HepG2 (cell line): Measurements from ENCODE around the gene TMEM235. TPM values are rescaled to one million over a fixed set of nuclear protein-coding genes. Genes with fewer than 3 reads are reported as not detected.

Source experiments
- MBNL3 ChIP-seq: fragments of 250-450 bp; sonication (Bioruptor Pico); conservative IDR thresholded peaks from 2 replicates; pipeline ENCODE4 v1.8.0; 2022; ENCODE audit warnings: mild to moderate bottlenecking, inconsistent platforms
- NFKB2 ChIP-seq: sonication (generic); formaldehyde crosslinking; IDR thresholded peaks from 2 replicates; pipeline ENCODE4 v1.4.0; 2020; ENCODE audit warnings: missing genetic modification reagents, borderline replicate concordance
- RFXAP ChIP-seq: sonication (generic); formaldehyde crosslinking; IDR thresholded peaks from 2 replicates; pipeline ENCODE4 v1.4.0; 2020; ENCODE audit warnings: missing genetic modification reagents, borderline replicate concordance
- TCF12 ChIP-seq, 2 experiments: fragments of 450-650 bp in 1 of 2; sonication (generic) in 1 of 2; formaldehyde crosslinking in 1 of 2; IDR thresholded peaks; 2 replicates each; pipeline versions ENCODE4 v1.6.1 to v1.8.0; 2017 to 2022; ENCODE audit warnings: antibody characterized with exemption in 1 of 2, mild to moderate bottlenecking in 1 of 2, missing genetic modification reagents in 1 of 2, moderate library complexity in 1 of 2
- ZFP36L1 ChIP-seq: sonication (generic); formaldehyde crosslinking; IDR thresholded peaks from 2 replicates; pipeline ENCODE4 v1.8.0; 2022; ENCODE audit warnings: mild to moderate bottlenecking, missing genetic modification reagents, moderate library complexity
- ZNF337 ChIP-seq: sonication (generic); formaldehyde crosslinking; IDR thresholded peaks from 2 replicates; pipeline ENCODE4 v1.5.1; 2020; ENCODE audit warnings: missing genetic modification reagents, low read depth, mild to moderate bottlenecking, borderline replicate concordance
- ZNF382 ChIP-seq: sonication (generic); formaldehyde crosslinking; IDR thresholded peaks from 2 replicates; pipeline ENCODE4 v1.5.0; 2020; ENCODE audit warnings: missing genetic modification reagents, mild to moderate bottlenecking, borderline replicate concordance
- ZNF501 ChIP-seq: sonication (generic); formaldehyde crosslinking; IDR thresholded peaks from 2 replicates; pipeline ENCODE4 v1.5.1; 2020; ENCODE audit warnings: mild to moderate bottlenecking, moderate library complexity, missing genetic modification reagents
- polyA plus RNA-seq, 8 experiments: library from polyadenylated mRNA; depleted of rRNA in 3 of 8; stranded (reverse) in 7 of 8; unstranded in 1 of 8; fragments of >200 nt; fragmentation: Illumina TruSeq in 4 of 8; extraction: Trizol in 4 of 8; gene quantifications; 2 replicates each; pipeline versions ENCODE4 v1.2.1 to v1.2.3, GENCODE V29; 2011 to 2016; ENCODE audit warnings: low read depth in 4 of 8, missing spikeins in 1 of 8, mixed read lengths in 1 of 8; ENCODE audit not compliant: insufficient read depth in 1 of 8
- total RNA-seq, 5 experiments: library from RNA; depleted of rRNA; stranded (reverse); fragments of >200 nt; fragmentation: Illumina TruSeq; extraction: Trizol; gene quantifications; 2 replicates each; pipeline ENCODE4 v1.2.3, GENCODE V29; 2016; ENCODE audit warnings: low read depth in 1 of 5
- TF ChIP-seq, protein P1 (sequence below), 2 experiments: fragments of 450-650 bp in 1 of 2; sonication (generic) in 1 of 2; formaldehyde crosslinking in 1 of 2; IDR thresholded peaks; 2 replicates each; pipeline versions ENCODE4 v1.6.1 to v1.8.0; 2016 to 2022; ENCODE audit warnings: antibody characterized with exemption in 1 of 2, mild to moderate bottlenecking in 1 of 2, missing genetic modification reagents in 1 of 2
- TF ChIP-seq, protein P2 (sequence below): sonication (generic); formaldehyde crosslinking; IDR thresholded peaks from 2 replicates; pipeline ENCODE4 v1.9.0; 2021; ENCODE audit warnings: missing genetic modification reagents, borderline replicate concordance
- TF ChIP-seq, protein P3 (sequence below): sonication (generic); formaldehyde crosslinking; IDR thresholded peaks from 2 replicates; pipeline ENCODE4 v1.4.0; 2020; ENCODE audit warnings: missing genetic modification reagents
- TF ChIP-seq, protein P4 (sequence below): sonication (generic); formaldehyde crosslinking; IDR thresholded peaks from 2 replicates; pipeline ENCODE4 v1.8.0; 2022; ENCODE audit warnings: missing genetic modification reagents, low read depth, mild to moderate bottlenecking, borderline replicate concordance
- TF ChIP-seq, protein P5 (sequence below): IDR thresholded peaks from 2 replicates; pipeline ENCODE4 v1.6.1; 2016; ENCODE audit warnings: mild to moderate bottlenecking

Gene TMEM235
- total and polyA plus RNA-seq, 2 of the 13 experiments (the other 11 are each of a cell fraction or from before 2014, with no cell fraction given), result not detected

DNA sequence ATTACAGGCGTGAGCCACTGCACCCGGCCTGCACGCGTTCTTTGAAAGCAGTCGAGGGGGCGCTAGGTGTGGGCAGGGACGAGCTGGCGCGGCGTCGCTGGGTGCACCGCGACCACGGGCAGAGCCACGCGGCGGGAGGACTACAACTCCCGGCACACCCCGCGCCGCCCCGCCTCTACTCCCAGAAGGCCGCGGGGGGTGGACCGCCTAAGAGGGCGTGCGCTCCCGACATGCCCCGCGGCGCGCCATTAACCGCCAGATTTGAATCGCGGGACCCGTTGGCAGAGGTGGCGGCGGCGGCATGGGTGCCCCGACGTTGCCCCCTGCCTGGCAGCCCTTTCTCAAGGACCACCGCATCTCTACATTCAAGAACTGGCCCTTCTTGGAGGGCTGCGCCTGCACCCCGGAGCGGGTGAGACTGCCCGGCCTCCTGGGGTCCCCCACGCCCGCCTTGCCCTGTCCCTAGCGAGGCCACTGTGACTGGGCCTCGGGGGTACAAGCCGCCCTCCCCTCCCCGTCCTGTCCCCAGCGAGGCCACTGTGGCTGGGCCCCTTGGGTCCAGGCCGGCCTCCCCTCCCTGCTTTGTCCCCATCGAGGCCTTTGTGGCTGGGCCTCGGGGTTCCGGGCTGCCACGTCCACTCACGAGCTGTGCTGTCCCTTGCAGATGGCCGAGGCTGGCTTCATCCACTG, 17.3 kb upstream of the TMEM235 start, which contains the start of gene BIRC5 (continued):
- TF ChIP-seq, protein P1, sequence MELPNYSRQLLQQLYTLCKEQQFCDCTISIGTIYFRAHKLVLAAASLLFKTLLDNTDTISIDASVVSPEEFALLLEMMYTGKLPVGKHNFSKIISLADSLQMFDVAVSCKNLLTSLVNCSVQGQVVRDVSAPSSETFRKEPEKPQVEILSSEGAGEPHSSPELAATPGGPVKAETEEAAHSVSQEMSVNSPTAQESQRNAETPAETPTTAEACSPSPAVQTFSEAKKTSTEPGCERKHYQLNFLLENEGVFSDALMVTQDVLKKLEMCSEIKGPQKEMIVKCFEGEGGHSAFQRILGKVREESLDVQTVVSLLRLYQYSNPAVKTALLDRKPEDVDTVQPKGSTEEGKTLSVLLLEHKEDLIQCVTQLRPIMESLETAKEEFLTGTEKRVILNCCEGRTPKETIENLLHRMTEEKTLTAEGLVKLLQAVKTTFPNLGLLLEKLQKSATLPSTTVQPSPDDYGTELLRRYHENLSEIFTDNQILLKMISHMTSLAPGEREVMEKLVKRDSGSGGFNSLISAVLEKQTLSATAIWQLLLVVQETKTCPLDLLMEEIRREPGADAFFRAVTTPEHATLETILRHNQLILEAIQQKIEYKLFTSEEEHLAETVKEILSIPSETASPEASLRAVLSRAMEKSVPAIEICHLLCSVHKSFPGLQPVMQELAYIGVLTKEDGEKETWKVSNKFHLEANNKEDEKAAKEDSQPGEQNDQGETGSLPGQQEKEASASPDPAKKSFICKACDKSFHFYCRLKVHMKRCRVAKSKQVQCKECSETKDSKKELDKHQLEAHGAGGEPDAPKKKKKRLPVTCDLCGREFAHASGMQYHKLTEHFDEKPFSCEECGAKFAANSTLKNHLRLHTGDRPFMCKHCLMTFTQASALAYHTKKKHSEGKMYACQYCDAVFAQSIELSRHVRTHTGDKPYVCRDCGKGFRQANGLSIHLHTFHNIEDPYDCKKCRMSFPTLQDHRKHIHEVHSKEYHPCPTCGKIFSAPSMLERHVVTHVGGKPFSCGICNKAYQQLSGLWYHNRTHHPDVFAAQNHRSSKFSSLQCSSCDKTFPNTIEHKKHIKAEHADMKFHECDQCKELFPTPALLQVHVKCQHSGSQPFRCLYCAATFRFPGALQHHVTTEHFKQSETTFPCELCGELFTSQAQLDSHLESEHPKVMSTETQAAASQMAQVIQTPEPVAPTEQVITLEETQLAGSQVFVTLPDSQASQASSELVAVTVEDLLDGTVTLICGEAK (IDR thresholded peaks at IDR 0.05), result no peak
- TF ChIP-seq, protein P1 (CRISPR knock-in tag; IDR thresholded peaks at IDR 0.05), result peak; percentile 89
- TF ChIP-seq, protein P2, sequence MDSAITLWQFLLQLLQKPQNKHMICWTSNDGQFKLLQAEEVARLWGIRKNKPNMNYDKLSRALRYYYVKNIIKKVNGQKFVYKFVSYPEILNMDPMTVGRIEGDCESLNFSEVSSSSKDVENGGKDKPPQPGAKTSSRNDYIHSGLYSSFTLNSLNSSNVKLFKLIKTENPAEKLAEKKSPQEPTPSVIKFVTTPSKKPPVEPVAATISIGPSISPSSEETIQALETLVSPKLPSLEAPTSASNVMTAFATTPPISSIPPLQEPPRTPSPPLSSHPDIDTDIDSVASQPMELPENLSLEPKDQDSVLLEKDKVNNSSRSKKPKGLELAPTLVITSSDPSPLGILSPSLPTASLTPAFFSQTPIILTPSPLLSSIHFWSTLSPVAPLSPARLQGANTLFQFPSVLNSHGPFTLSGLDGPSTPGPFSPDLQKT, result no peak
- no peak for TF ChIP-seq TCF12 (IDR thresholded peaks at IDR 0.05)
- TF ChIP-seq TCF12 (CRISPR knock-in tag; IDR thresholded peaks at IDR 0.05), result peak; percentile 47; the same call in 1 of the 2 replicates
- peak; percentile 93 for TF ChIP-seq ZFP36L1 (CRISPR knock-in tag)
- TF ChIP-seq ZNF501 (CRISPR knock-in tag), result peak; percentile 95
- TF ChIP-seq, protein P3, sequence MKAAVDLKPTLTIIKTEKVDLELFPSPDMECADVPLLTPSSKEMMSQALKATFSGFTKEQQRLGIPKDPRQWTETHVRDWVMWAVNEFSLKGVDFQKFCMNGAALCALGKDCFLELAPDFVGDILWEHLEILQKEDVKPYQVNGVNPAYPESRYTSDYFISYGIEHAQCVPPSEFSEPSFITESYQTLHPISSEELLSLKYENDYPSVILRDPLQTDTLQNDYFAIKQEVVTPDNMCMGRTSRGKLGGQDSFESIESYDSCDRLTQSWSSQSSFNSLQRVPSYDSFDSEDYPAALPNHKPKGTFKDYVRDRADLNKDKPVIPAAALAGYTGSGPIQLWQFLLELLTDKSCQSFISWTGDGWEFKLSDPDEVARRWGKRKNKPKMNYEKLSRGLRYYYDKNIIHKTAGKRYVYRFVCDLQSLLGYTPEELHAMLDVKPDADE (CRISPR knock-in tag), result peak; percentile 92; the same call in 1 of the 2 replicates
- TF ChIP-seq, protein P4, sequence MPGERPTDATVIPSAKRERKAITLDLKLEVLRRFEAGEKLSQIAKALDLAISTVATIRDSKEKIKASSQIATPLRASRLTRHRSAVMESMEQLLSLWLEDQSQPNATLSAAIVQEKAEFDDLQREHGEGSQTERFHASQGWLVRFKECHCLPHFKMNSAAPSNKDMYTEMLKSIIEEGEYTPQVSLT (CRISPR knock-in tag), result no peak; the same call in 1 of the 2 replicates
- peak; percentile 66; the same call in 1 of the 2 replicates for TF ChIP-seq ZNF337 (CRISPR knock-in tag)
- TF ChIP-seq NFKB2 (CRISPR knock-in tag), result peak; percentile 90
- TF ChIP-seq RFXAP, result peak; percentile 65; the same call in 1 of the 2 replicates
- TF ChIP-seq, protein P5, sequence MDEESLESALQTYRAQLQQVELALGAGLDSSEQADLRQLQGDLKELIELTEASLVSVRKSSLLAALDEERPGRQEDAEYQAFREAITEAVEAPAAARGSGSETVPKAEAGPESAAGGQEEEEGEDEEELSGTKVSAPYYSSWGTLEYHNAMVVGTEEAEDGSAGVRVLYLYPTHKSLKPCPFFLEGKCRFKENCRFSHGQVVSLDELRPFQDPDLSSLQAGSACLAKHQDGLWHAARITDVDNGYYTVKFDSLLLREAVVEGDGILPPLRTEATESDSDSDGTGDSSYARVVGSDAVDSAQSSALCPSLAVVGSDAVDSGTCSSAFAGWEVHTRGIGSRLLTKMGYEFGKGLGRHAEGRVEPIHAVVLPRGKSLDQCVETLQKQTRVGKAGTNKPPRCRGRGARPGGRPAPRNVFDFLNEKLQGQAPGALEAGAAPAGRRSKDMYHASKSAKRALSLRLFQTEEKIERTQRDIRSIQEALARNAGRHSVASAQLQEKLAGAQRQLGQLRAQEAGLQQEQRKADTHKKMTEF (CRISPR knock-in tag), result peak; percentile 93
- TF ChIP-seq ZNF382 (CRISPR knock-in tag), result no peak
- TF ChIP-seq MBNL3, result no peak
